GM15510 (cell line): ENCODE data around the gene RMRP.

Source experiments
- POLR2A ChIP-seq: IDR thresholded peaks from 3 replicates; pipeline ENCODE4 v1.6.1; 2011; ENCODE audit warnings: borderline replicate concordance; ENCODE audit not compliant: insufficient read length; ENCODE audit errors: extremely low read depth

Gene RMRP

GRCh38 chr9:35657546-35658136 lies at the start of gene RMRP:
Gene RMRP (minus strand): TSS chr9:35658019.
- TF ChIP-seq POLR2A: no peak

DNA sequence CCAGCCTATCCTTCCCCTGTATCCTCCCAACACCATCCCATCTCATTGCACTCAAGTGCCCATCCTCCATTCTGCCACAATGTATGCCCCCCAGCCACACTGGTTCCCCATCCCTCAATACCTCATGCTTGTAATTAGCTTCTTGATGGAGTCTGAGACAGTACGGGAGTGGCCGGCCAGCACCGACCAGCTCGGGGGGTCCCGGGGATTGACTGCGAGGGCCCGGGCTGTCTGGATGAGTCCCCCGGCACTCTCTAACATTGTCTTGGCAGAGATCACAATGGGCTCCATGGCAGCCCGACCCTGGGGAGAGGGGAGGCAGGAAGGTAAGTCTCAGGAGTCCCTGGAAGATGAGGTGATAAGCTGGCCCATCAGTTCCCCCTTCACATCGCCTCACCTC lies 49.1 kb upstream of the RMRP start:
- no peak for TF ChIP-seq POLR2A

GRCh38 chr9:35705836-35706430 lies 48.1 kb upstream of the RMRP start:
- TF ChIP-seq POLR2A: no peak

DNA sequence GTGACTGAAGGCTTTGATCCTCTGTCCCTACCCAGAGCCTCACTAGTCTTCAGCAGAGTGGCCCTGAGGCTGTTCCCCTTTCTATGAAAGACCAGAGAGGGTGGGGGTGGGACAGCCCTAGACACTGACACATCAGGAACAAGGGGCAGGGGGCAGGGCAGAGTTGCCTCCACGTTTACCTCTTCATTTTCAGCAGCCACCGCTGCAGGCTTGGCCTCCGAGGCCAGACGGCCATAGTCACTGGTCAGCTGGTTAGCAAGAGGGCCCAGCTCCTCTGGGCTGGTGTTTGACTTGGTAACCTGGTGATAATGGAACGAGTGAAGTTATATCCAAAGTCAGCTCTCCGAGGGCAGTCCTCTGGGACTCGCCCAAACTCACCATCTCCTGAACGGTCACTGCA lies 47.6 kb upstream of the RMRP start:
- no peak for TF ChIP-seq POLR2A

GRCh38 chr9:35703906-35704672 lies 46.3 kb upstream of the RMRP start:
- TF ChIP-seq POLR2A: no peak

DNA sequence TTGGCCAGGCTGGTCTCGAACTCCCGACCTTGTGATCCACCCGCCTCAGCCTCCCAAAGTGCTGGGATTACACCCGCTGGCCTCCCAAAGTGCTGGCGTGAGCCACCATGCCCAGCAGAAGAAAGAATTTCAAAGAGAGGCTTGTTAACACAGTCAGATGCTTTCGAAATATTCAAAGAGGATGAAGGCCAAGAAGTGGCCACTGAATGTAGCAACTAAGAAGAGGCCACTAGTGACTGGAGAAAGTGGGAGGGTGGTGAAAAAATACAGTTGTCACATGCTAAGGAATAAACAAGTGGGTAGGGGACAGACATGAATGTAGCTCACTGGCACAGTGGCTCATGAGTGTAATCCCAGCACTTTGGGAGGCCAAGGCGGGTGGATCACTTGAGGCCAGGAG lies 44.9 kb upstream of the RMRP start:
- no peak for TF ChIP-seq POLR2A

- TF ChIP-seq POLR2A: no peak
Observed at GRCh38 chr9:35700942-35701341, 43.1 kb upstream of the RMRP start.

DNA sequence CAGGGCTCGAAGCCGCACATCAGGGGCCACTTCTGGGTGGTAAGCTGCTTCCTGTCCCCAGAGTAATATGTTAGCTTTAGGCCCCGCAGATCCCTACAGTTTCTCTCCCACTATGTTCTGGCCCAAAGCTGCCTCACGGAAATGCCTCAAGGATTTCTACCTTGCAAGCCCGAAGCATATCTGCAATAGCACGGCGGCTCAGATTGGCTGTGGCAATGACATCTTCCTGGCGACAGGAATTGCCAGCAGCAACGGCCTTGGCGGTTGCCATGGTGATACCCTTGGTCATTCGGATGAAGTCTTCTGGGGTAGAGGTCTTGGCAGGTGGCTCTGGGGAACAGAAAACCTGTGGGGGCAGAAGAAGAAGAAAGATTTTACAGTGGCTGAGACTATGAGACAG lies 42.2 kb upstream of the RMRP start:
- TF ChIP-seq POLR2A: no peak

DNA sequence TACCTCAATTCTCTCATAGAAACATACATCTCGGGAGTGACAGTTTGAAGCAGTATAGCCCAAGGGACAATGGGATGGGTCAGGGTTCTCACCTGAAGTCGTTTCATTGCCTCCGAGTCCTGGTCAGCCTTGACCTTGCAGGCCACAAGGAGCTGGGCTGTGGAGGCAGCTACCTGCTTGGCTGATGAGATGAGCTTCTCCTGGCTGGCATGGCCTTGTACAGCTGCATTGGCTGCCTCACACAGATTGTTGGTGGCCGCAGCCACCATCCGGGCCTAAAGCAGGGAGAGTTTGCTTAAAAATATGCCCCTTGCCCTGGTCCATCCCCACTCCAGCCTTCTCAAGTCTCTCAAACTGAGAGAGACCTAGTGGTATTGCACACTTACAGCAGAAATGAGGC lies 40.4 kb upstream of the RMRP start:
- TF ChIP-seq POLR2A: no peak

DNA sequence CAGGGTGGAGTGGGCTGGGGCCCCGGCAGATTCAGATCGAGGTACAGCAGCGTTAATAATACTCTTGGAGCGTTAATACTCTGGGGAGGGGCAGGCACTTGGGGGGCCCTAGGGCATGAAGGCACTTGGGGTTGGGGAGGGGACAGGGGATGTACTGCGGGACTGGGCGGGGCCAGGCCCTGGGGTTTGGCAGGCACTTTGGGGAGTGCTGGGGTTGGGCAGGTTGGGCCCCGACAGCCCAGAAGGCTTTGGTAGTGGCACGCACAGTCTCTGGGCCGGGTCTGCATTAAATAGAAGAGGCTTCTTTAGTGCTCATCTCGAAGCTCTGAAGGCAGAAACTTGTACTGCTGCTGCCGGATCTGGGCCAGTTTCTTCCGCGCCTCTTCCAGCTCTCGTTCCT lies 39.7 kb upstream of the RMRP start:
- TF ChIP-seq POLR2A: no peak

- TF ChIP-seq POLR2A: no peak
Observed at GRCh38 chr9:35696520-35697215, 38.8 kb upstream of the RMRP start.

- TF ChIP-seq POLR2A: no peak
Observed at GRCh38 chr9:35695943-35696401, 38.2 kb upstream of the RMRP start.

DNA sequence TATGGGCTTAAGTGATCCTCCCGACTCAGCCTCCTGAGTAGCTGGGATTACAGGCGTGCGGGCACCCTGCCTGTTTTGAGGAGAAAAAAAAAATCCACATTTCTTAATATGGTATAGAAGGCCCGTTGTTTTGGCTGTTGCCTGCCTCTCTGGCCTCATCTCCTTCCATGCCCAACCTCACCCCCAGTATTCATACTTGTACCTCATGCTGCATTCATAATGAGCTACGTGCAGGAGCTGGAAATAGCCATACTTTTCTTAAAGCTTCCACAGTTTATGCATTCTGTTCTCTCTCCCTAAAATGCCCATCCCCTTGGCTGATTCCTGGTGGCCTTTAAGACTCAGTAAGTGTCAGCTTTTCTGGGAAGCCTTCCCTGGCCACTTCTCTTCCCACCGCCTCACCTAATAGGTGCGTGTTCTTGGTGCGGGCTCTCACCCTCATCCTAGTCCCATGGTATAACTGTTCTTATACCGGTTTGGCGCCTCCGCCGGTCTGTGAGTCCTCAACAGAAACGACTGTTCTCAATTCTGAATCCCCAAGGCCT lies 34.0 kb upstream of the RMRP start:
- no peak for TF ChIP-seq POLR2A

DNA sequence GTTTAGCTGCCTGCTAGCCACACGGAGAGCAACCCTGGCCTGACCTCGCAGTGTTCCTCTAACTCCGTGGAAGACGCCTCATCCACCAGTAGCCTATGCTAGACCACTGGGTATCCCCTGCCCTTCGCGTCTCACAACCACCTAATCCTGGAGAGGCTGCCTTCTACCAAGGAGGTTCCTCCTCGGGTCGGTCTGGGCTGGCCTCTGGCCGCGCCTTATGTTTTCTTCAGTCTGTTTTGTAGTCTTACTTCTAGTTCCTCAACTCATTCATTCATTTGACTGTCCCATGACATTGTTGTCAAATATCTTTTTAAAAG lies 33.5 kb upstream of the RMRP start:
- no peak for TF ChIP-seq POLR2A

GRCh38 chr9:35690614-35691333 lies 33.0 kb upstream of the RMRP start:
- TF ChIP-seq POLR2A: no peak

- no peak for TF ChIP-seq POLR2A
Observed at GRCh38 chr9:35690294-35690613, 32.4 kb upstream of the RMRP start.
